ENCODE results near the gene PAK1IP1.

The PAK1IP1 gene

DNA sequence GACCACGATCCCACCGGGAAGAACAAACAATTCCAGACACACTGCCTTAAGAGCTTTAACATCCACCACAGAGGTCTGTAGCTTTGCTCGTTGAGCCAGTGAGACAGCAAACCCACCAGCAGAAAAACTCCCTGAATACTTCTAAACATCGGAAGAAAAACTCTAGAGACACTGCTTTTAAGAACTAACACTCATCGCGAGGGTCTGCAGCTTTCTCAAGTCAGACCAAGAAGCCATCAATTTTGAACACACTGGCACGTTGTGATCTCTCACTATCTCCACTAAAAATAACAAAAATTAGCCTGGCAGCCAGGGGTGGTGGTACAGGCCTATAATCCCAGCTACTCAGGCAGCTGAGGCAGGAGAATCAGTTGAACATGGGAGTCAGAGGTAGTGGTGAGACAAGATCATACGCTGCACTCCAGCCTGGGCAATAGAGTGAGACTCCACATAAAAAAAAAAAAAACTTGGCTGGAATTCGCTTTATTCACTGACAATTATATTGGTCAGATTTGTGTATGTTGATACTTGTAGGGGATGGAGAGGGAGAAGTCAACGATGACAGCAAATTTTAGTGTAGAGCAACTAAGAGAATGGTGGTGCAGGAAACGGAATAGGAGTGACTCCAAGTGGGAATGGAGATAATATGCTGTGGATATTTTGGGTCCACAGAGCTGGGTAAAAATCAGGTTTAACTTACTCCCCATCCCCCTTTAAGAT is 27.2 kb downstream of the PAK1IP1 start:
- peaks cover 7 to 11% of the 10 kb centered on the region in 2 donors for H3K36me3 ChIP-seq (ENCODE audit: control insufficient read depth in 1 of 2, insufficient read depth in 2 of 2, low read length in 2 of 2)
- H3K27ac ChIP-seq (ENCODE audit: low read depth, low read length) = peak overlapping the region; percentile 74
- H3K4me3 ChIP-seq (ENCODE audit: low read depth in 1 of 2, low read length in 2 of 2) = peak overlapping the region; percentile 91 to 93
- no peaks in the 10 kb centered on the region for H3K27me3 ChIP-seq (ENCODE audit: control insufficient read depth in 1 of 2, insufficient read depth in 2 of 2, low read length in 2 of 2)
- peak overlapping the region; percentile 51 to 98 for H3K9ac ChIP-seq (ENCODE audit: low read depth in 1 of 2, low read length in 2 of 2)
- peaks cover 3 to 14% of the 10 kb centered on the region in 2 donors for H3K9me3 ChIP-seq (ENCODE audit: control insufficient read depth in 1 of 2, low read length in 2 of 2)
- H3K4me1 ChIP-seq (ENCODE audit: control insufficient read depth in 1 of 2, insufficient read depth in 2 of 2, low read length in 2 of 2) = peaks cover 12 to 25% of the 10 kb centered on the region in 2 donors

- H3K9me3 ChIP-seq (ENCODE audit: control insufficient read depth in 1 of 2, low read length in 2 of 2) = peaks cover 3 to 14% of the 10 kb centered on the region in 2 donors
- peak overlapping the region; percentile 74 for H3K27ac ChIP-seq (ENCODE audit: low read depth, low read length)
- H3K4me3 ChIP-seq (ENCODE audit: low read depth in 1 of 2, low read length in 2 of 2) = peak overlapping the region; percentile 91 to 93
- peaks cover 7 to 11% of the 10 kb centered on the region in 2 donors for H3K36me3 ChIP-seq (ENCODE audit: control insufficient read depth in 1 of 2, insufficient read depth in 2 of 2, low read length in 2 of 2)
- peak overlapping the region; percentile 51 to 98 for H3K9ac ChIP-seq (ENCODE audit: low read depth in 1 of 2, low read length in 2 of 2)
- peaks cover 12 to 25% of the 10 kb centered on the region in 2 donors for H3K4me1 ChIP-seq (ENCODE audit: control insufficient read depth in 1 of 2, insufficient read depth in 2 of 2, low read length in 2 of 2)
- no peaks in the 10 kb centered on the region for H3K27me3 ChIP-seq (ENCODE audit: control insufficient read depth in 1 of 2, insufficient read depth in 2 of 2, low read length in 2 of 2)
These were observed 27.7 kb downstream of the PAK1IP1 start for GRCh38 chr6:10722570-10722819.

DNA sequence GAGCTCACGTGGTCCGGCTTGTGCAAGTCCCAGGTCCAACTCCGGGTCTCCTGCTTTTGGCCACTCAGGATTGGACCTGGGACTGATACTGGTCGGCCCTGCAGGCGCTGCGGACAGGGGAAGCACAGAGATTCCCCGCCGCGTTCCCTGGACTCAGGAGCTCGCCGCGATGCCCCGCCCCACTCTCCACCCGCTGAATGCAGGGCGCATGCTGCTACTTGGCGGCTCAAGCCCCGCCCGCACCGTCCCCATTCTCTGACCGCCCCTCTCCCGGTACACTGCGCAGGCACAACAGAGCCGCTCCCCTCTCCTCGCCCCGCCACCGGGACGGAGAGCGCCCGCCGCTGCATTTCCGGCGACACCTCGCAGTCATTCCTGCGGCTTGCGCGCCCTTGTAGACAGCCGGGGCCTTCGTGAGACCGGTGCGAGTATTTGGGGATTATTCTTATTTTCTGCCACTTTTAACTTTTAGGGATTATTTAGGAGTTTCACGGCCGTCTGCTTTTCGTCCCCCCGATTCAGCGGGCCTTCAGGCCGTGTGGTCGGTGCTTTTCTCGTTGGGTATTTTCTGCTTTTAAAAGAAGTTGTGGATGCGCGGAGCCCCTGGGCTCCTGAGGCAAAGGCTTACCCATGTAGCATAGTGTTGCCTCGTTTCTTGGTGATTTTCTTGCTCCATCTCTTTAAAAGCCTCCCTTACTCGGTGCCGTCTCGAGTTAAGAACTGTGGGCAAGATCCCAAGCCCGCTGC is 28.2 kb downstream of the PAK1IP1 start, which contains the start of gene TMEM14C:
Gene TMEM14C, plus strand, starts transcription at position 251 of the 747 bp plus-strand sequence. CDS start 1,544 bp downstream, outside the sequence.
- H3K36me3 ChIP-seq (ENCODE audit: control insufficient read depth in 1 of 2, insufficient read depth in 2 of 2, low read length in 2 of 2) = peaks cover 7 to 15% of the 10 kb centered on the region in 2 donors
- peak within 1 kb of the TSS; percentile 93 to 98 for H3K9ac ChIP-seq (ENCODE audit: low read depth in 1 of 2, low read length in 2 of 2)
- no peaks in the 10 kb centered on the region for H3K27me3 ChIP-seq (ENCODE audit: control insufficient read depth in 1 of 2, insufficient read depth in 2 of 2, low read length in 2 of 2)
- peak within 1 kb of the TSS; percentile 91 to 93 for H3K4me3 ChIP-seq (ENCODE audit: low read depth in 1 of 2, low read length in 2 of 2)
- peaks cover 3 to 14% of the 10 kb centered on the region in 2 donors for H3K9me3 ChIP-seq (ENCODE audit: control insufficient read depth in 1 of 2, low read length in 2 of 2)
- peak within 1 kb of the TSS; percentile 74 for H3K27ac ChIP-seq (ENCODE audit: low read depth, low read length)
- H3K4me1 ChIP-seq (ENCODE audit: control insufficient read depth in 1 of 2, insufficient read depth in 2 of 2, low read length in 2 of 2) = peaks cover 12 to 25% of the 10 kb centered on the region in 2 donors

GRCh38 chr6:10723567-10723881 is 28.8 kb downstream of the PAK1IP1 start:
- Histone ChIP-seq H3K27ac (ENCODE audit: low read depth, low read length) (no peak overlapping the region), H3K9me3 (ENCODE audit: control insufficient read depth in 1 of 2, low read length in 2 of 2) (peaks cover 0 to 9% of the 10 kb centered on the region in 2 donors), H3K36me3 (ENCODE audit: control insufficient read depth in 1 of 2, insufficient read depth in 2 of 2, low read length in 2 of 2) (peaks cover 7 to 19% of the 10 kb centered on the region in 2 donors), H3K9ac (ENCODE audit: low read depth in 1 of 2, low read length in 2 of 2) (peak overlapping the region; percentile 93 to 98), H3K27me3 (ENCODE audit: control insufficient read depth in 1 of 2, insufficient read depth in 2 of 2, low read length in 2 of 2) (no peaks in the 10 kb centered on the region), H3K4me3 (ENCODE audit: low read depth in 1 of 2, low read length in 2 of 2) (peak overlapping the region; percentile 91 to 93), H3K4me1 (ENCODE audit: control insufficient read depth in 1 of 2, insufficient read depth in 2 of 2, low read length in 2 of 2) (peaks cover 12 to 25% of the 10 kb centered on the region in 2 donors)

GRCh38 chr6:10725044-10725443 is 30.3 kb downstream of the PAK1IP1 start:
- Histone ChIP-seq H3K9me3 (ENCODE audit: control insufficient read depth in 1 of 2, low read length in 2 of 2) (no peaks in the 10 kb centered on the region), H3K4me1 (ENCODE audit: control insufficient read depth in 1 of 2, insufficient read depth in 2 of 2, low read length in 2 of 2) (peaks cover 12 to 25% of the 10 kb centered on the region in 2 donors), H3K27ac (ENCODE audit: low read depth, low read length) (no peak overlapping the region), H3K4me3 (ENCODE audit: low read depth in 1 of 2, low read length in 2 of 2) (no peak overlapping the region), H3K27me3 (ENCODE audit: control insufficient read depth in 1 of 2, insufficient read depth in 2 of 2, low read length in 2 of 2) (no peaks in the 10 kb centered on the region), H3K9ac (ENCODE audit: low read depth in 1 of 2, low read length in 2 of 2) (no peak overlapping the region), H3K36me3 (ENCODE audit: control insufficient read depth in 1 of 2, insufficient read depth in 2 of 2, low read length in 2 of 2) (peaks cover 10 to 25% of the 10 kb centered on the region in 2 donors)

- no peaks in the 10 kb centered on the region for H3K27me3 ChIP-seq (ENCODE audit: control insufficient read depth in 1 of 2, insufficient read depth in 2 of 2, low read length in 2 of 2)
- no peaks in the 10 kb centered on the region for H3K9me3 ChIP-seq (ENCODE audit: control insufficient read depth in 1 of 2, low read length in 2 of 2)
- H3K4me3 ChIP-seq (ENCODE audit: low read depth in 1 of 2, low read length in 2 of 2) = no peak overlapping the region
- H3K27ac ChIP-seq (ENCODE audit: low read depth, low read length) = no peak overlapping the region
- peaks cover 12 to 25% of the 10 kb centered on the region in 2 donors for H3K4me1 ChIP-seq (ENCODE audit: control insufficient read depth in 1 of 2, insufficient read depth in 2 of 2, low read length in 2 of 2)
- peaks cover 10 to 31% of the 10 kb centered on the region in 2 donors for H3K36me3 ChIP-seq (ENCODE audit: control insufficient read depth in 1 of 2, insufficient read depth in 2 of 2, low read length in 2 of 2)
- no peak overlapping the region for H3K9ac ChIP-seq (ENCODE audit: low read depth in 1 of 2, low read length in 2 of 2)
These were observed 30.9 kb downstream of the PAK1IP1 start for GRCh38 chr6:10725716-10726115.

DNA sequence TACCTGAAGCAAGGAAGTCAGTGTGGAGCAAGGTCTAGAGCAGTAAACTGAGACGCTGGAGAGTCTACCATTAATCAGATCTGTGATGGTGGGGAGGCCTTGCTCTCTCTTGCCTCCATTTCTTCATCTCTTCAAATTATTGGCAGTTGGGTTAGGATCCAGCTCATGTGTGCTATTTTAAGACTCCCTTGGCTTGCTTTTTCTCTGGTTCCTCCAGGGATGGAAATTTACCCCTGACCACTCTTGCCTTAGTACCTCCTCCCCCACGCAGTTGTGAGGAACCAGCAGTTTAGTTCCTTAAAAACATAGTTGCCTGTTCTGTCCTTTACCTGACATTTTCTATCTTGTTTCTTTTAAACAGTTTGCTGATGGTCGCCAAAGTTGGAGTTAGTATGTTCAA is 35.5 kb downstream of the PAK1IP1 start:
- H3K9ac ChIP-seq (ENCODE audit: low read depth in 1 of 2, low read length in 2 of 2) = no peak overlapping the region
- peaks cover 15 to 51% of the 10 kb centered on the region in 2 donors for H3K36me3 ChIP-seq (ENCODE audit: control insufficient read depth in 1 of 2, insufficient read depth in 2 of 2, low read length in 2 of 2)
- no peaks in the 10 kb centered on the region for H3K9me3 ChIP-seq (ENCODE audit: control insufficient read depth in 1 of 2, low read length in 2 of 2)
- H3K27me3 ChIP-seq (ENCODE audit: control insufficient read depth in 1 of 2, insufficient read depth in 2 of 2, low read length in 2 of 2) = no peaks in the 10 kb centered on the region
- H3K27ac ChIP-seq (ENCODE audit: low read depth, low read length) = no peak overlapping the region
- no peaks in the 10 kb centered on the region for H3K4me1 ChIP-seq (ENCODE audit: control insufficient read depth in 1 of 2, insufficient read depth in 2 of 2, low read length in 2 of 2)
- H3K4me3 ChIP-seq (ENCODE audit: low read depth in 1 of 2, low read length in 2 of 2) = no peak overlapping the region

- H3K9ac ChIP-seq (ENCODE audit: low read depth in 1 of 2, low read length in 2 of 2) = no peak overlapping the region
- no peaks in the 10 kb centered on the region for H3K4me1 ChIP-seq (ENCODE audit: control insufficient read depth in 1 of 2, insufficient read depth in 2 of 2, low read length in 2 of 2)
- H3K4me3 ChIP-seq (ENCODE audit: low read depth in 1 of 2, low read length in 2 of 2) = no peak overlapping the region
- H3K9me3 ChIP-seq (ENCODE audit: control insufficient read depth in 1 of 2, low read length in 2 of 2) = no peaks in the 10 kb centered on the region
- no peaks in the 10 kb centered on the region for H3K27me3 ChIP-seq (ENCODE audit: control insufficient read depth in 1 of 2, insufficient read depth in 2 of 2, low read length in 2 of 2)
- no peak overlapping the region for H3K27ac ChIP-seq (ENCODE audit: low read depth, low read length)
- H3K36me3 ChIP-seq (ENCODE audit: control insufficient read depth in 1 of 2, insufficient read depth in 2 of 2, low read length in 2 of 2) = peaks cover 9 to 40% of the 10 kb centered on the region in 2 donors
These were observed 38.5 kb downstream of the PAK1IP1 start for GRCh38 chr6:10733151-10733715.

GRCh38 chr6:10733863-10734262 is 39.1 kb downstream of the PAK1IP1 start:
- Histone ChIP-seq H3K4me3 (ENCODE audit: low read depth in 1 of 2, low read length in 2 of 2) (no peak overlapping the region), H3K27me3 (ENCODE audit: control insufficient read depth in 1 of 2, insufficient read depth in 2 of 2, low read length in 2 of 2) (no peaks in the 10 kb centered on the region), H3K36me3 (ENCODE audit: control insufficient read depth in 1 of 2, insufficient read depth in 2 of 2, low read length in 2 of 2) (peaks cover 6 to 38% of the 10 kb centered on the region in 2 donors), H3K27ac (ENCODE audit: low read depth, low read length) (no peak overlapping the region), H3K9ac (ENCODE audit: low read depth in 1 of 2, low read length in 2 of 2) (no peak overlapping the region), H3K9me3 (ENCODE audit: control insufficient read depth in 1 of 2, low read length in 2 of 2) (no peaks in the 10 kb centered on the region), H3K4me1 (ENCODE audit: control insufficient read depth in 1 of 2, insufficient read depth in 2 of 2, low read length in 2 of 2) (no peaks in the 10 kb centered on the region)

- no peaks in the 10 kb centered on the region for H3K27me3 ChIP-seq (ENCODE audit: control insufficient read depth in 1 of 2, insufficient read depth in 2 of 2, low read length in 2 of 2)
- H3K36me3 ChIP-seq (ENCODE audit: control insufficient read depth in 1 of 2, insufficient read depth in 2 of 2, low read length in 2 of 2) = peaks cover 6 to 18% of the 10 kb centered on the region in 2 donors
- H3K4me1 ChIP-seq (ENCODE audit: control insufficient read depth in 1 of 2, insufficient read depth in 2 of 2, low read length in 2 of 2) = no peaks in the 10 kb centered on the region
- no peak overlapping the region for H3K27ac ChIP-seq (ENCODE audit: low read depth, low read length)
- no peak overlapping the region for H3K9ac ChIP-seq (ENCODE audit: low read depth in 1 of 2, low read length in 2 of 2)
- H3K9me3 ChIP-seq (ENCODE audit: control insufficient read depth in 1 of 2, low read length in 2 of 2) = no peaks in the 10 kb centered on the region
- H3K4me3 ChIP-seq (ENCODE audit: low read depth in 1 of 2, low read length in 2 of 2) = no peak overlapping the region
These were observed 42.0 kb downstream of the PAK1IP1 start for GRCh38 chr6:10736731-10737130.

All from duodenal mucosa (tissue), 2 donors.